GM23338 (cell line): ENCODE measurements around the gene SND1.

ENCODE experiments used
- CREB1 ChIP-seq: fragments of 250-450 bp; sonication (Bioruptor Pico); IDR thresholded peaks from 2 replicates; pipeline ENCODE4 v1.5.0; 2020; ENCODE audit warnings: low read depth, mild to moderate bottlenecking, moderate library complexity
- EZH2 ChIP-seq: fragments of 200-600 bp; sonication (generic); IDR thresholded peaks from one replicate; pipeline ENCODE4 v1.8.0; 2017; ENCODE audit warnings: antibody characterized with exemption, mild to moderate bottlenecking, low read depth; ENCODE audit not compliant: unreplicated experiment
- EZH2phosphoT487 ChIP-seq: fragments of 200-600 bp; sonication (generic); IDR thresholded peaks from one replicate; pipeline ENCODE4 v1.8.1; 2018; ENCODE audit warnings: antibody characterized with exemption; ENCODE audit not compliant: unreplicated experiment
- JUNB ChIP-seq: IDR thresholded peaks from one replicate; pipeline ENCODE4 v1.6.1; 2016; ENCODE audit warnings: antibody characterized with exemption; ENCODE audit not compliant: unreplicated experiment
- NANOG ChIP-seq: IDR thresholded peaks from 2 replicates; pipeline ENCODE4 v1.6.1; 2016; ENCODE audit warnings: antibody characterized with exemption, borderline replicate concordance
- POLR2AphosphoS5 ChIP-seq: IDR thresholded peaks from 2 replicates; pipeline ENCODE4 v1.6.1; 2016; ENCODE audit warnings: antibody characterized with exemption, low read depth
- STAT1 ChIP-seq: IDR thresholded peaks from one replicate; pipeline ENCODE4 v1.6.1; 2016; ENCODE audit warnings: antibody characterized with exemption; ENCODE audit not compliant: unreplicated experiment
- ZNF114 ChIP-seq: fragments of 250-450 bp; sonication (Bioruptor Pico); IDR thresholded peaks from 2 replicates; pipeline ENCODE4 v1.5.0; 2020; ENCODE audit warnings: mild to moderate bottlenecking, moderate library complexity
- ZNF331 ChIP-seq: fragments of 250-450 bp; sonication (Bioruptor Pico); IDR thresholded peaks from 2 replicates; pipeline ENCODE4 v1.5.0; 2020; ENCODE audit warnings: low read depth, mild to moderate bottlenecking, moderate library complexity
- TF ChIP-seq, protein P1 (sequence below), 2 experiments: fragments of 200-600 bp in 1 of 2; sonication (generic) in 1 of 2; conservative IDR thresholded peaks; 2 replicates each; pipeline versions ENCODE4 v1.5.1 to v1.6.1; 2016 to 2017; ENCODE audit warnings: antibody characterized with exemption in 2 of 2, low read depth in 2 of 2, mild to moderate bottlenecking in 2 of 2, moderate library complexity in 1 of 2
- TF ChIP-seq, protein P2 (sequence below): IDR thresholded peaks from one replicate; pipeline ENCODE4 v1.6.1; 2018; ENCODE audit warnings: antibody characterized with exemption; ENCODE audit not compliant: unreplicated experiment
- TF ChIP-seq, protein P3 (sequence below): IDR thresholded peaks from 2 replicates; pipeline ENCODE4 v1.6.1; 2016; ENCODE audit warnings: antibody characterized with exemption
- TF ChIP-seq, protein P4 (sequence below): fragments of 250-450 bp; sonication (Bioruptor Pico); IDR thresholded peaks from 2 replicates; pipeline ENCODE4 v1.5.0; 2020; ENCODE audit warnings: mild to moderate bottlenecking, moderate library complexity

DNA sequence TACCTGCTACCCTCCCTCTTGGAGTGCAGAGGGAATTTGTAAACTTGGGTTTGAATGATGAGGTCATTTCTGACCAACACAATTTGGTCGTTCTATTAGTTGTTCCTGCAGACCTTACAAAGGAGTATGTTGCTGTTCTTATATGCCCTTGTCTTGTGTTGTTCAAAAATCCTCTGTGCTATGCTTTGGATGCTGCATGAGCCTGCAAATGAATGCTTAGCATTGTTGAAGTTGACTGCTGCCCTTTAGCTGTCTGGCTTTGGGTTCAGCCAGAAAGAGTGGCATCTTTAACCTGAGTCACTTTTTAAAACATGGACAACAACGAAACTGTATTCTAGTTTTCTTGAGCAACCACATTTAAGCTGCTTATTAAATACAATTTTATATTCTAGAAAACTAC is 80.3 kb downstream of the SND1 start:
- TF ChIP-seq, protein P1, sequence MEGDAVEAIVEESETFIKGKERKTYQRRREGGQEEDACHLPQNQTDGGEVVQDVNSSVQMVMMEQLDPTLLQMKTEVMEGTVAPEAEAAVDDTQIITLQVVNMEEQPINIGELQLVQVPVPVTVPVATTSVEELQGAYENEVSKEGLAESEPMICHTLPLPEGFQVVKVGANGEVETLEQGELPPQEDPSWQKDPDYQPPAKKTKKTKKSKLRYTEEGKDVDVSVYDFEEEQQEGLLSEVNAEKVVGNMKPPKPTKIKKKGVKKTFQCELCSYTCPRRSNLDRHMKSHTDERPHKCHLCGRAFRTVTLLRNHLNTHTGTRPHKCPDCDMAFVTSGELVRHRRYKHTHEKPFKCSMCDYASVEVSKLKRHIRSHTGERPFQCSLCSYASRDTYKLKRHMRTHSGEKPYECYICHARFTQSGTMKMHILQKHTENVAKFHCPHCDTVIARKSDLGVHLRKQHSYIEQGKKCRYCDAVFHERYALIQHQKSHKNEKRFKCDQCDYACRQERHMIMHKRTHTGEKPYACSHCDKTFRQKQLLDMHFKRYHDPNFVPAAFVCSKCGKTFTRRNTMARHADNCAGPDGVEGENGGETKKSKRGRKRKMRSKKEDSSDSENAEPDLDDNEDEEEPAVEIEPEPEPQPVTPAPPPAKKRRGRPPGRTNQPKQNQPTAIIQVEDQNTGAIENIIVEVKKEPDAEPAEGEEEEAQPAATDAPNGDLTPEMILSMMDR (conservative IDR thresholded peaks at IDR 0.05; ENCODE audit: low read depth in 2 of 2) = no peak
- no peak for TF ChIP-seq POLR2AphosphoS5
- no peak for TF ChIP-seq EZH2
- TF ChIP-seq CREB1 (CRISPR knock-in tag) = no peak
- TF ChIP-seq, protein P2, sequence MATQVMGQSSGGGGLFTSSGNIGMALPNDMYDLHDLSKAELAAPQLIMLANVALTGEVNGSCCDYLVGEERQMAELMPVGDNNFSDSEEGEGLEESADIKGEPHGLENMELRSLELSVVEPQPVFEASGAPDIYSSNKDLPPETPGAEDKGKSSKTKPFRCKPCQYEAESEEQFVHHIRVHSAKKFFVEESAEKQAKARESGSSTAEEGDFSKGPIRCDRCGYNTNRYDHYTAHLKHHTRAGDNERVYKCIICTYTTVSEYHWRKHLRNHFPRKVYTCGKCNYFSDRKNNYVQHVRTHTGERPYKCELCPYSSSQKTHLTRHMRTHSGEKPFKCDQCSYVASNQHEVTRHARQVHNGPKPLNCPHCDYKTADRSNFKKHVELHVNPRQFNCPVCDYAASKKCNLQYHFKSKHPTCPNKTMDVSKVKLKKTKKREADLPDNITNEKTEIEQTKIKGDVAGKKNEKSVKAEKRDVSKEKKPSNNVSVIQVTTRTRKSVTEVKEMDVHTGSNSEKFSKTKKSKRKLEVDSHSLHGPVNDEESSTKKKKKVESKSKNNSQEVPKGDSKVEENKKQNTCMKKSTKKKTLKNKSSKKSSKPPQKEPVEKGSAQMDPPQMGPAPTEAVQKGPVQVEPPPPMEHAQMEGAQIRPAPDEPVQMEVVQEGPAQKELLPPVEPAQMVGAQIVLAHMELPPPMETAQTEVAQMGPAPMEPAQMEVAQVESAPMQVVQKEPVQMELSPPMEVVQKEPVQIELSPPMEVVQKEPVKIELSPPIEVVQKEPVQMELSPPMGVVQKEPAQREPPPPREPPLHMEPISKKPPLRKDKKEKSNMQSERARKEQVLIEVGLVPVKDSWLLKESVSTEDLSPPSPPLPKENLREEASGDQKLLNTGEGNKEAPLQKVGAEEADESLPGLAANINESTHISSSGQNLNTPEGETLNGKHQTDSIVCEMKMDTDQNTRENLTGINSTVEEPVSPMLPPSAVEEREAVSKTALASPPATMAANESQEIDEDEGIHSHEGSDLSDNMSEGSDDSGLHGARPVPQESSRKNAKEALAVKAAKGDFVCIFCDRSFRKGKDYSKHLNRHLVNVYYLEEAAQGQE = no peak
- no peak for TF ChIP-seq JUNB
- no peak for TF ChIP-seq ZNF331 (CRISPR knock-in tag)
- no peak for TF ChIP-seq STAT1
- no peak for TF ChIP-seq NANOG
- TF ChIP-seq EZH2phosphoT487 = no peak
- TF ChIP-seq, protein P3, sequence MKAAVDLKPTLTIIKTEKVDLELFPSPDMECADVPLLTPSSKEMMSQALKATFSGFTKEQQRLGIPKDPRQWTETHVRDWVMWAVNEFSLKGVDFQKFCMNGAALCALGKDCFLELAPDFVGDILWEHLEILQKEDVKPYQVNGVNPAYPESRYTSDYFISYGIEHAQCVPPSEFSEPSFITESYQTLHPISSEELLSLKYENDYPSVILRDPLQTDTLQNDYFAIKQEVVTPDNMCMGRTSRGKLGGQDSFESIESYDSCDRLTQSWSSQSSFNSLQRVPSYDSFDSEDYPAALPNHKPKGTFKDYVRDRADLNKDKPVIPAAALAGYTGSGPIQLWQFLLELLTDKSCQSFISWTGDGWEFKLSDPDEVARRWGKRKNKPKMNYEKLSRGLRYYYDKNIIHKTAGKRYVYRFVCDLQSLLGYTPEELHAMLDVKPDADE = no peak
- TF ChIP-seq, protein P4, sequence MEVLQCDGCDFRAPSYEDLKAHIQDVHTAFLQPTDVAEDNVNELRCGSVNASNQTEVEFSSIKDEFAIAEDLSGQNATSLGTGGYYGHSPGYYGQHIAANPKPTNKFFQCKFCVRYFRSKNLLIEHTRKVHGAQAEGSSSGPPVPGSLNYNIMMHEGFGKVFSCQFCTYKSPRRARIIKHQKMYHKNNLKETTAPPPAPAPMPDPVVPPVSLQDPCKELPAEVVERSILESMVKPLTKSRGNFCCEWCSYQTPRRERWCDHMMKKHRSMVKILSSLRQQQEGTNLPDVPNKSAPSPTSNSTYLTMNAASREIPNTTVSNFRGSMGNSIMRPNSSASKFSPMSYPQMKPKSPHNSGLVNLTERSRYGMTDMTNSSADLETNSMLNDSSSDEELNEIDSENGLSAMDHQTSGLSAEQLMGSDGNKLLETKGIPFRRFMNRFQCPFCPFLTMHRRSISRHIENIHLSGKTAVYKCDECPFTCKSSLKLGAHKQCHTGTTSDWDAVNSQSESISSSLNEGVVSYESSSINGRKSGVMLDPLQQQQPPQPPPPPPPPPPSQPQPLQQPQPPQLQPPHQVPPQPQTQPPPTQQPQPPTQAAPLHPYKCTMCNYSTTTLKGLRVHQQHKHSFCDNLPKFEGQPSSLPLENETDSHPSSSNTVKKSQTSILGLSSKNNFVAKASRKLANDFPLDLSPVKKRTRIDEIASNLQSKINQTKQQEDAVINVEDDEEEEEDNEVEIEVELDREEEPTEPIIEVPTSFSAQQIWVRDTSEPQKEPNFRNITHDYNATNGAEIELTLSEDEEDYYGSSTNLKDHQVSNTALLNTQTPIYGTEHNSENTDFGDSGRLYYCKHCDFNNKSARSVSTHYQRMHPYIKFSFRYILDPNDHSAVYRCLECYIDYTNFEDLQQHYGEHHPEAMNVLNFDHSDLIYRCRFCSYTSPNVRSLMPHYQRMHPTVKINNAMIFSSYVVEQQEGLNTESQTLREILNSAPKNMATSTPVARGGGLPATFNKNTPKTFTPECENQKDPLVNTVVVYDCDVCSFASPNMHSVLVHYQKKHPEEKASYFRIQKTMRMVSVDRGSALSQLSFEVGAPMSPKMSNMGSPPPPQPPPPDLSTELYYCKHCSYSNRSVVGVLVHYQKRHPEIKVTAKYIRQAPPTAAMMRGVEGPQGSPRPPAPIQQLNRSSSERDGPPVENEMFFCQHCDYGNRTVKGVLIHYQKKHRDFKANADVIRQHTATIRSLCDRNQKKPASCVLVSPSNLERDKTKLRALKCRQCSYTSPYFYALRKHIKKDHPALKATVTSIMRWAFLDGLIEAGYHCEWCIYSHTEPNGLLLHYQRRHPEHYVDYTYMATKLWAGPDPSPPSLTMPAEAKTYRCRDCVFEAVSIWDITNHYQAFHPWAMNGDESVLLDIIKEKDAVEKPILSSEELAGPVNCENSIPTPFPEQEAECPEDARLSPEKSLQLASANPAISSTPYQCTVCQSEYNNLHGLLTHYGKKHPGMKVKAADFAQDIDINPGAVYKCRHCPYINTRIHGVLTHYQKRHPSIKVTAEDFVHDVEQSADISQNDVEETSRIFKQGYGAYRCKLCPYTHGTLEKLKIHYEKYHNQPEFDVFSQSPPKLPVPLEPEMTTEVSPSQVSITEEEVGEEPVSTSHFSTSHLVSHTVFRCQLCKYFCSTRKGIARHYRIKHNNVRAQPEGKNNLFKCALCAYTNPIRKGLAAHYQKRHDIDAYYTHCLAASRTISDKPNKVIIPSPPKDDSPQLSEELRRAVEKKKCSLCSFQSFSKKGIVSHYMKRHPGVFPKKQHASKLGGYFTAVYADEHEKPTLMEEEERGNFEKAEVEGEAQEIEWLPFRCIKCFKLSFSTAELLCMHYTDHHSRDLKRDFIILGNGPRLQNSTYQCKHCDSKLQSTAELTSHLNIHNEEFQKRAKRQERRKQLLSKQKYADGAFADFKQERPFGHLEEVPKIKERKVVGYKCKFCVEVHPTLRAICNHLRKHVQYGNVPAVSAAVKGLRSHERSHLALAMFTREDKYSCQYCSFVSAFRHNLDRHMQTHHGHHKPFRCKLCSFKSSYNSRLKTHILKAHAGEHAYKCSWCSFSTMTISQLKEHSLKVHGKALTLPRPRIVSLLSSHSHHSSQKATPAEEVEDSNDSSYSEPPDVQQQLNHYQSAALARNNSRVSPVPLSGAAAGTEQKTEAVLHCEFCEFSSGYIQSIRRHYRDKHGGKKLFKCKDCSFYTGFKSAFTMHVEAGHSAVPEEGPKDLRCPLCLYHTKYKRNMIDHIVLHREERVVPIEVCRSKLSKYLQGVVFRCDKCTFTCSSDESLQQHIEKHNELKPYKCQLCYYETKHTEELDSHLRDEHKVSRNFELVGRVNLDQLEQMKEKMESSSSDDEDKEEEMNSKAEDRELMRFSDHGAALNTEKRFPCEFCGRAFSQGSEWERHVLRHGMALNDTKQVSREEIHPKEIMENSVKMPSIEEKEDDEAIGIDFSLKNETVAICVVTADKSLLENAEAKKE (CRISPR knock-in tag) = no peak
- no peak for TF ChIP-seq ZNF114
